GM10248 (cell line): Measurements from ENCODE around the gene C1QTNF9B.
"Not testable (repeated sequence)": the region's sequence is repeated elsewhere in the genome, so short reads cannot be mapped to it uniquely, and the experiment has no call there.

Experiments used
- CTCF ChIA-PET: fragments of 300-600 bp; sonication (Branson Sonifier 250); formaldehyde crosslinking; extraction: SDS; loops from one replicate; lab custom pipeline; 2021; ENCODE audit warnings: antibody characterized with exemption; lab: Yijun Ruan, JAX
- POLR2A ChIA-PET: fragments of 350-650 bp; sonication (Branson Sonifier 250); formaldehyde crosslinking; extraction: SDS; loops from one replicate; lab custom pipeline; 2020; ENCODE audit warnings: antibody characterized with exemption; lab: Yijun Ruan, JAX
- DNase-seq: peaks from one replicate; pipeline ENCODE4 v3.0.0; 2012; ENCODE audit errors: extremely low spot score
- CTCF ChIP-seq: IDR thresholded peaks from 2 replicates; pipeline ENCODE4 v1.5.1; 2012; ENCODE audit warnings: mild to moderate bottlenecking, low read depth; ENCODE audit errors: extremely low read depth, missing control alignments, control extremely low read depth

C1QTNF9B gene

GRCh38 chr13:23883255-23883654 lies 14.0 kb downstream of the C1QTNF9B start:
- ChIA-PET CTCF (no interaction called here), POLR2A (no interaction called here)
- no peak for DNase-seq
- no peak for TF ChIP-seq CTCF

GRCh38 chr13:23881402-23881800 lies 15.9 kb downstream of the C1QTNF9B start:
- POLR2A ChIA-PET, CTCF ChIA-PET, DNase-seq: not testable (repeated sequence)

GRCh38 chr13:23880493-23881401 lies 16.6 kb downstream of the C1QTNF9B start:
- POLR2A ChIA-PET, DNase-seq: not testable (repeated sequence)
- CTCF ChIA-PET: interaction anchor here (2.5 to 3.7 kb wide), 2 partner anchors 8 to 414 kb away, joined by 8 to 24 read pairs; partner anchors contain the start of gene MIPEP

- ChIA-PET POLR2A (no interaction called here), CTCF (interaction anchor here (3.7 kb wide), 1 partner anchor 12 kb away, joined by 24 read pairs; the partner anchor contains the start of gene MIPEP)
- TF ChIP-seq CTCF: no peak
- DNase-seq: no peak
These were observed 20.0 kb downstream of the C1QTNF9B start for GRCh38 chr13:23877286-23877685.

- DNase-seq: no peak
- POLR2A ChIA-PET: no interaction called here
- CTCF ChIA-PET: interaction anchor here (2.2 kb wide), 1 partner anchor 12 kb away, joined by 12 read pairs; the partner anchor contains the start of gene MIPEP
- TF ChIP-seq CTCF: peak; percentile 11
These were observed 21.0 kb downstream of the C1QTNF9B start for GRCh38 chr13:23876265-23876664.

- CTCF ChIA-PET: interaction anchor here (1.6 kb wide), 2 partner anchors 18 to 27 kb away, joined by 4 to 7 read pairs; partner anchors contain the start of gene MIPEP
- POLR2A ChIA-PET: interaction anchor here (0.6 kb wide), 1 partner anchor 952 kb away, joined by 3 read pairs; no protein-coding TSS in a partner anchor
- peak; percentile 38 for DNase-seq
- peak; percentile 55 for TF ChIP-seq CTCF
These were observed 25.6 kb downstream of the C1QTNF9B start for GRCh38 chr13:23871616-23872220.

- no peak for DNase-seq
- TF ChIP-seq CTCF: peak; percentile 23
- ChIA-PET POLR2A (no interaction called here), CTCF (interaction anchor here (0.7 to 1.4 kb wide), 6 partner anchors 9 to 295 kb away, joined by 3 to 4 read pairs (median 4); partner anchors contain the start of gene MIPEP)
These were observed 26.8 kb downstream of the C1QTNF9B start for GRCh38 chr13:23870356-23871140.
